H1 (cell line): Measurements from ENCODE around the gene CSRNP3. TPM values are rescaled to one million over a fixed set of nuclear protein-coding genes. Genes with fewer than 3 reads are reported as not detected.
A peak's percentile ranks its signal among the peaks of the same experiment; 100 is the strongest.

Experiments used
- CTCF ChIA-PET: fragments of 300-600 bp; sonication (Branson Sonifier 250); formaldehyde crosslinking; loops from one replicate; lab custom pipeline; 2021; ENCODE audit not compliant: partially characterized antibody; lab: Charles Lee
- POLR2A ChIA-PET: fragments of 300-600 bp; sonication (Branson Sonifier 250); formaldehyde crosslinking; loops from one replicate; lab custom pipeline; 2021; ENCODE audit warnings: inconsistent platforms; ENCODE audit not compliant: partially characterized antibody; lab: Charles Lee
- DNase-seq, 2 experiments: peaks; one replicate each; pipeline versions ENCODE4 v3.0.0 to v3.0.0-alpha.2; 2010 to 2022; ENCODE audit warnings: low spot score in 2 of 2, low read depth in 1 of 2, mixed read lengths in 1 of 2
- FAIRE-seq: peaks from 2 replicates; lab custom pipeline; 2011; peaks lifted over from hg19 to GRCh38; lab: Jason Lieb, UNC
- H2AFZ ChIP-seq: 2 replicates; pipeline ENCODE4 v1.8.1; 2012; ENCODE audit warnings: low read length, inconsistent platforms
- H2AK5ac ChIP-seq: 2 replicates; pipeline ENCODE4 v1.6.1; 2013; ENCODE audit warnings: low read depth, low read length
- H2BK120ac ChIP-seq: replicated peaks from 2 replicates; pipeline ENCODE3; 2013; ENCODE audit warnings: low read depth, low read length, inconsistent platforms
- H2BK12ac ChIP-seq: 2 replicates; pipeline ENCODE4 v1.6.1; 2013; ENCODE audit warnings: low read depth, low read length
- H2BK15ac ChIP-seq: 2 replicates; pipeline ENCODE4 v1.6.1; 2013; ENCODE audit warnings: low read length
- H2BK20ac ChIP-seq: 2 replicates; pipeline ENCODE4 v1.6.1; 2013; ENCODE audit warnings: low read length
- H2BK5ac ChIP-seq: 2 replicates; pipeline ENCODE4 v1.6.1; 2013; ENCODE audit warnings: low read depth, low read length
- H3K14ac ChIP-seq: 2 replicates; pipeline ENCODE4 v1.6.1; 2013; ENCODE audit warnings: inconsistent platforms; ENCODE audit not compliant: insufficient read length
- H3K18ac ChIP-seq: 2 replicates; pipeline ENCODE4 v1.6.1; 2013; ENCODE audit warnings: low read length; ENCODE audit errors: extremely low read depth
- H3K23ac ChIP-seq: 2 replicates; pipeline ENCODE4 v1.6.1; 2013; ENCODE audit warnings: inconsistent platforms; ENCODE audit not compliant: insufficient read length
- H3K23me2 ChIP-seq: 2 replicates; pipeline ENCODE4 v1.6.1; 2013; ENCODE audit warnings: low read depth, low read length
- H3K27ac ChIP-seq: 2 replicates; pipeline ENCODE4 v1.6.1; 2011; ENCODE audit warnings: low read depth, low read length, inconsistent platforms
- H3K27me3 ChIP-seq, 4 experiments: replicated peaks in 1 of 4; 1 replicate in 1 of 4; 2 replicates in 3 of 4; pipeline versions ENCODE4 v1.6.1 to v1.8.1; 2011 to 2013; ENCODE audit warnings: low read length in 3 of 4, mild to moderate bottlenecking in 3 of 4, inconsistent platforms in 2 of 4, mixed read lengths in 2 of 4, moderate library complexity in 1 of 4; ENCODE audit not compliant: control insufficient read depth in 3 of 4, insufficient read depth in 3 of 4; ENCODE audit errors: extremely low read depth in 1 of 4
- H3K36me3 ChIP-seq, 4 experiments: 2 replicates each; pipeline versions ENCODE4 v1.6.1 to v1.8.1; 2011 to 2013; ENCODE audit warnings: mild to moderate bottlenecking in 4 of 4, low read length in 3 of 4, moderate library complexity in 2 of 4, control low read depth in 1 of 4, inconsistent platforms in 1 of 4; ENCODE audit not compliant: insufficient read depth in 4 of 4, control insufficient read depth in 2 of 4
- H3K4ac ChIP-seq: replicated peaks from 2 replicates; pipeline ENCODE3; 2013; ENCODE audit warnings: low read length, low read depth, mixed read lengths, inconsistent platforms; ENCODE audit not compliant: insufficient read length
- H3K4me1 ChIP-seq, 4 experiments: replicated peaks in 1 of 4; 1 replicate in 1 of 4; 2 replicates in 3 of 4; pipeline versions ENCODE4 v1.6.1 to v1.8.1; 2011 to 2013; ENCODE audit warnings: low read length in 3 of 4, inconsistent platforms in 2 of 4, mixed read lengths in 1 of 4; ENCODE audit not compliant: insufficient read depth in 4 of 4, control insufficient read depth in 3 of 4
- H3K4me2 ChIP-seq, 2 experiments: 2 replicates each; pipeline versions ENCODE4 v1.6.1 to v1.8.1; 2011 to 2013; ENCODE audit warnings: low read depth in 2 of 2, low read length in 2 of 2, control low read depth in 1 of 2, inconsistent platforms in 1 of 2, mild to moderate bottlenecking in 1 of 2; ENCODE audit not compliant: insufficient read depth in 1 of 2
- H3K4me3 ChIP-seq, 4 experiments: fragments of 200-600, 300-600 bp in 1 of 4; sonication (generic), shearing (Covaris generic), sonication (Bioruptor Twin) in 1 of 4; 2 replicates each; pipeline versions ENCODE4 v1.5.1 to v1.8.1; 2011 to 2016; ENCODE audit warnings: low read length in 4 of 4, low read depth in 3 of 4, control low read depth in 2 of 4, inconsistent platforms in 2 of 4, mild to moderate bottlenecking in 2 of 4, mixed read lengths in 1 of 4, moderate library complexity in 1 of 4; ENCODE audit not compliant: insufficient read depth in 2 of 4; ENCODE audit errors: extremely low read depth in 1 of 4
- H3K56ac ChIP-seq: replicated peaks from 2 replicates; pipeline ENCODE3; 2013; ENCODE audit warnings: low read depth, mild to moderate bottlenecking, mixed read lengths, low read length, inconsistent platforms; ENCODE audit not compliant: insufficient read length
- H3K79me1 ChIP-seq: 2 replicates; pipeline ENCODE4 v1.6.1; 2013; ENCODE audit warnings: low read depth, low read length, control low read depth
- H3K79me2 ChIP-seq, 2 experiments: 2 replicates each; pipeline versions ENCODE4 v1.6.1 to v1.8.1; 2012 to 2013; ENCODE audit warnings: low read length in 2 of 2, mild to moderate bottlenecking in 2 of 2, inconsistent platforms in 1 of 2; ENCODE audit not compliant: insufficient read depth in 2 of 2, control insufficient read depth in 1 of 2
- H3K9ac ChIP-seq, 4 experiments: replicated peaks in 1 of 4; 1 replicate in 1 of 4; 2 replicates in 3 of 4; pipeline versions ENCODE4 v1.6.1 to v1.8.1; 2011 to 2013; ENCODE audit warnings: low read depth in 3 of 4, low read length in 3 of 4, control low read depth in 2 of 4, mild to moderate bottlenecking in 2 of 4, moderate library complexity in 2 of 4, inconsistent platforms in 1 of 4; ENCODE audit errors: extremely low read depth in 1 of 4
- H3K9me3 ChIP-seq, 2 experiments: 2 replicates each; pipeline versions ENCODE4 v1.6.1 to v1.8.1; 2012 to 2013; ENCODE audit warnings: mild to moderate bottlenecking in 2 of 2, moderate library complexity in 2 of 2, control low read depth in 1 of 2, inconsistent platforms in 1 of 2, low read depth in 1 of 2, low read length in 1 of 2, mixed read lengths in 1 of 2; ENCODE audit not compliant: insufficient read depth in 2 of 2
- H4K20me1 ChIP-seq, 2 experiments: replicated peaks in 1 of 2; 2 replicates each; pipeline versions ENCODE3 to v1.8.1; 2011 to 2013; ENCODE audit warnings: inconsistent platforms in 2 of 2, low read length in 2 of 2, mild to moderate bottlenecking in 1 of 2; ENCODE audit not compliant: insufficient read depth in 2 of 2, control insufficient read depth in 1 of 2
- H4K5ac ChIP-seq: 2 replicates; pipeline ENCODE4 v1.6.1; 2013; ENCODE audit warnings: low read length, low read depth, mixed read lengths, inconsistent platforms; ENCODE audit not compliant: insufficient read length
- H4K8ac ChIP-seq: 2 replicates; pipeline ENCODE4 v1.8.0; 2013; ENCODE audit warnings: mild to moderate bottlenecking, moderate library complexity, low read length, inconsistent platforms; ENCODE audit not compliant: insufficient read depth; ENCODE audit errors: extremely low read depth
- H4K91ac ChIP-seq: replicated peaks from 2 replicates; pipeline ENCODE3; 2013; ENCODE audit warnings: low read length, mixed read lengths, inconsistent platforms; ENCODE audit not compliant: insufficient read length
- EZH2 ChIP-seq: fragments of 200-600 bp; sonication (generic); IDR thresholded peaks from 2 replicates; pipeline ENCODE4 v1.7.1; 2012; ENCODE audit warnings: low read depth, mild to moderate bottlenecking, moderate library complexity, low read length, inconsistent platforms; ENCODE audit not compliant: severe bottlenecking
- TBP ChIP-seq: IDR thresholded peaks from 2 replicates; pipeline ENCODE4 v1.6.1; 2011; ENCODE audit warnings: low read depth, low read length, improper control_type of control experiment
- WGBS, 2 experiments: shearing (Covaris generic) in 1 of 2; methylation state at CpG; one replicate each; pipeline versions ENCODE4 v1.1.6 to v1.1.7; 2013 to 2015; ENCODE audit warnings: low lambda C conversion rate in 2 of 2, mixed read lengths in 2 of 2, inconsistent platforms in 1 of 2, low coverage in 1 of 2, missing lambda C conversion rate in 1 of 2; ENCODE audit not compliant: insufficient replicate concordance in 2 of 2, insufficient coverage in 1 of 2, insufficient read length in 1 of 2; ENCODE audit errors: extremely low coverage in 1 of 2, missing lambda C conversion rate in 1 of 2; 5-methylcytosine and 5-hydroxymethylcytosine counted together
- polyA plus RNA-seq, 7 experiments: library from polyadenylated mRNA; depleted of rRNA in 3 of 7; stranded (reverse) in 5 of 7; unstranded in 2 of 7; fragments of >200 nt in 5 of 7; fragments of 200-250 nt in 2 of 7; gene quantifications; 1 replicate in 5 of 7; 2 replicates in 1 of 7; 4 replicates in 1 of 7; pipeline versions ENCODE4 v1.2.1 to v1.2.3, GENCODE V29; 2011 to 2013; ENCODE audit warnings: missing spikeins in 2 of 7, mixed read lengths in 2 of 7
- total RNA-seq: library from RNA; stranded (reverse); fragmentation: NEBNext Ultra II Directional; extraction: Animal tissue kit (Norgen Biotek cat#: 25700); gene quantifications from 2 replicates; pipeline ENCODE4 v1.2.1, GENCODE V29; 2021

The CSRNP3 gene
- total and polyA plus RNA-seq, 2 of the 8 experiments (the other 6 are each of a cell fraction or from before 2014, with no cell fraction given), result 1.3 to 6.5 TPM

GRCh38 chr2:165706960-165707487 is 237.5 kb downstream of the CSRNP3 start:
- Histone ChIP-seq H3K14ac (no peak overlapping the region), H2AK5ac (no peak overlapping the region), H3K27ac (no peak overlapping the region; the same call in 1 of the 2 replicates), H2BK20ac (no peak overlapping the region), H3K23me2 (no peaks in the 10 kb centered on the region), H4K91ac (peak overlapping the region; percentile 13), H3K4ac (no peak overlapping the region), H3K36me3 (no peaks in the 10 kb centered on the region), H4K20me1 (no peaks in the 10 kb centered on the region), H3K9me3 (no peaks in the 10 kb centered on the region), H2BK15ac (no peak overlapping the region), H2BK12ac (no peak overlapping the region), H3K4me3 (no peak overlapping the region), H4K8ac (no peak overlapping the region), H3K9ac (no peak overlapping the region), H2BK120ac (peak overlapping the region; percentile 55), H3K27me3 (no peaks in the 10 kb centered on the region), H2BK5ac (peak overlapping the region; percentile 13; the same call in 1 of the 2 replicates), H2AFZ (no peak overlapping the region), H3K18ac (0 out of 2 replicates have a peak overlapping the region, but pooled peaks have one; percentile 86), H4K5ac (peak overlapping the region; percentile 71), H3K79me2 (no peaks in the 10 kb centered on the region), H3K23ac (no peak overlapping the region), H3K4me2 (no peak overlapping the region), H3K79me1 (no peaks in the 10 kb centered on the region), H3K56ac (peak overlapping the region; percentile 18), H3K4me1 (peaks cover 0 to 13% (median 3%) of the 10 kb centered on the region in 4 experiments; a peak in 4 of 7 replicates)
- FAIRE-seq, result no peak
- ChIA-PET POLR2A (no interaction called here), CTCF (interaction anchor here (1.0 to 1.7 kb wide), 5 partner anchors 11 to 468 kb away, joined by 3 to 5 read pairs (median 3); partner anchors contain the start of gene SCN2A)
- no peak for DNase-seq
- TF ChIP-seq TBP (no peak), EZH2 (no peak)
- 52% methylated on average over 3 of the region's 3 CpGs; no CpG with 5 or more reads in 1 of the 2 experiments for WGBS, 2 experiments
